ENCODE measurements around the gene KIF3B.

DNA sequence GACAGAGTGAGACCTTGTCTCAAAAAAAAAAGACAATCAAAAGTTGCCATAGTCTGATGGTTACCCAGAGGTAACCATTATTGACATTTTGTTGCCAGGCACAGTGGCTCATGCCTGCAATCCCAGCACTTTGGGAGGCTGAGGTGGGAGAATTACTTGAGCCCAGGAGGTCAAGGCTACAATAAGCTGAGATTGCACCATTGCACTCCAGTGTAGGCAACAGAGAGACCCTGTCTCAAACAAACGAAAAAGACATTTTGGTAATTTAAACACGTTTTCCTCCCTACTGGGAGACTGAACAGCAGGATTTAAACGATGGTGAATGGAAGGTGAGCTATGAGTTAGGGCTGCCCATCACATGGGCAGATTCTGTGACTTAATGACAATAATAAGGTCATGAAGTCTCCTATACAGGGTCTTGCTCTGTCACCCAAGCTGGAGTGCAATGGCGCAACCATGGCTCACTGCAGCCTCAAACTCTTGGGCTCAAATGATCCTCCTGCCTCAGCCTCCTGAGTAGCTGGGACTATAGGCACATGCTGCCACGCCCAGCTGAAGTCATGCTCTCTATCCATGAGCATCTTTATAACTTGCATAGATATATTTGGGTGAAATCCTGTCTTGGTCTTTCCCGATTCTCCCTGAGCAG, 76.5 kb downstream of the KIF3B start:
- TF ChIP-seq, protein P1, sequence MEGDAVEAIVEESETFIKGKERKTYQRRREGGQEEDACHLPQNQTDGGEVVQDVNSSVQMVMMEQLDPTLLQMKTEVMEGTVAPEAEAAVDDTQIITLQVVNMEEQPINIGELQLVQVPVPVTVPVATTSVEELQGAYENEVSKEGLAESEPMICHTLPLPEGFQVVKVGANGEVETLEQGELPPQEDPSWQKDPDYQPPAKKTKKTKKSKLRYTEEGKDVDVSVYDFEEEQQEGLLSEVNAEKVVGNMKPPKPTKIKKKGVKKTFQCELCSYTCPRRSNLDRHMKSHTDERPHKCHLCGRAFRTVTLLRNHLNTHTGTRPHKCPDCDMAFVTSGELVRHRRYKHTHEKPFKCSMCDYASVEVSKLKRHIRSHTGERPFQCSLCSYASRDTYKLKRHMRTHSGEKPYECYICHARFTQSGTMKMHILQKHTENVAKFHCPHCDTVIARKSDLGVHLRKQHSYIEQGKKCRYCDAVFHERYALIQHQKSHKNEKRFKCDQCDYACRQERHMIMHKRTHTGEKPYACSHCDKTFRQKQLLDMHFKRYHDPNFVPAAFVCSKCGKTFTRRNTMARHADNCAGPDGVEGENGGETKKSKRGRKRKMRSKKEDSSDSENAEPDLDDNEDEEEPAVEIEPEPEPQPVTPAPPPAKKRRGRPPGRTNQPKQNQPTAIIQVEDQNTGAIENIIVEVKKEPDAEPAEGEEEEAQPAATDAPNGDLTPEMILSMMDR (conservative IDR thresholded peaks at IDR 0.05 in 1 of 2, IDR thresholded peaks at IDR 0.05 in 1 of 2; ENCODE audit: low read depth in 1 of 2, low read length in 2 of 2), result no peak
- no peak for TF ChIP-seq EZH2 (IDR thresholded peaks at IDR 0.05; ENCODE audit: low read length, missing control alignments)

Measured in fibroblast of lung (primary cell).